Retinal pigment epithelial cell (primary cell): ENCODE data around the gene EXOC6.

Experiments used
- DNase-seq: peaks from one replicate; pipeline ENCODE4 v3.0.0-alpha.2; 2010; ENCODE audit warnings: low read depth
- H3K4me3 ChIP-seq: 2 replicates; pipeline ENCODE4 v1.5.1; 2011; ENCODE audit warnings: mild to moderate bottlenecking, low read length, control low read depth, moderate library complexity
- TF ChIP-seq, protein P1 (sequence below): conservative IDR thresholded peaks from 2 replicates; pipeline ENCODE4 v1.5.1; 2011; ENCODE audit warnings: low read depth, low read length, control low read depth, inconsistent platforms

EXOC6 gene

DNA sequence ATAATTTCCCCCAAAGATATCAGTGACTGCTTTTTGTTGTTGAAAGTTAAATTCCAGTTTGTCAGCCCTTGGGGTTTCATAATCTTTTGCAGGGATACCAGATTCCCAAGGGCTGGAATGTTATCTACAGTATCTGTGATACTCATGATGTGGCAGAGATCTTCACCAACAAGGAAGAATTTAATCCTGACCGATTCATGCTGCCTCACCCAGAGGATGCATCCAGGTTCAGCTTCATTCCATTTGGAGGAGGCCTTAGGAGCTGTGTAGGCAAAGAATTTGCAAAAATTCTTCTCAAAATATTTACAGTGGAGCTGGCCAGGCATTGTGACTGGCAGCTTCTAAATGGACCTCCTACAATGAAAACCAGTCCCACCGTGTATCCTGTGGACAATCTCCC lies 228.6 kb downstream of the EXOC6 start:
- no peak for DNase-seq
- H3K4me3 ChIP-seq = no peak overlapping the region
- TF ChIP-seq, protein P1, sequence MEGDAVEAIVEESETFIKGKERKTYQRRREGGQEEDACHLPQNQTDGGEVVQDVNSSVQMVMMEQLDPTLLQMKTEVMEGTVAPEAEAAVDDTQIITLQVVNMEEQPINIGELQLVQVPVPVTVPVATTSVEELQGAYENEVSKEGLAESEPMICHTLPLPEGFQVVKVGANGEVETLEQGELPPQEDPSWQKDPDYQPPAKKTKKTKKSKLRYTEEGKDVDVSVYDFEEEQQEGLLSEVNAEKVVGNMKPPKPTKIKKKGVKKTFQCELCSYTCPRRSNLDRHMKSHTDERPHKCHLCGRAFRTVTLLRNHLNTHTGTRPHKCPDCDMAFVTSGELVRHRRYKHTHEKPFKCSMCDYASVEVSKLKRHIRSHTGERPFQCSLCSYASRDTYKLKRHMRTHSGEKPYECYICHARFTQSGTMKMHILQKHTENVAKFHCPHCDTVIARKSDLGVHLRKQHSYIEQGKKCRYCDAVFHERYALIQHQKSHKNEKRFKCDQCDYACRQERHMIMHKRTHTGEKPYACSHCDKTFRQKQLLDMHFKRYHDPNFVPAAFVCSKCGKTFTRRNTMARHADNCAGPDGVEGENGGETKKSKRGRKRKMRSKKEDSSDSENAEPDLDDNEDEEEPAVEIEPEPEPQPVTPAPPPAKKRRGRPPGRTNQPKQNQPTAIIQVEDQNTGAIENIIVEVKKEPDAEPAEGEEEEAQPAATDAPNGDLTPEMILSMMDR = no peak

DNA sequence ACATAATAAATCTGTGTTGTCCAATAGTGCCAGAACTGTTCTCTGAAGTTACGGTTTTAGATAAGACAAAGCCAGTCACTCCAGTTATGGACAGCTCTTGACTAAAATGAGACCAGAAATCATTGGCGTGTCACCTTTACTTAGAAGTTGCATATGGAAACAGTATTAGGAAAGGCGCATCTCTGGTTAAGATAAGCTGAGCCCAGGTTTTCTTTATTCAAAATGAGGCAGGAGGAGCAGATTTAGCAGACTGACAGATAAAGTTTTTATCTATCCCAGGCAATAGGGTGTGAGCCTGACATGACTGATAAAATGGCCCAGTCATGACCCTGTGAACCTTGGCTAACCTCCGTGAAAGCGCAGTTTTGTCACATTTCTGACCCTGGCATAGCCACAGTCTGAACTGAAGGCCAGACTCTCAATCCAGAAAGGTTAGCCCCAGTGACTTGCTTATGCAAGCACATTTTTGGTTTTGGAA lies 229.6 kb downstream of the EXOC6 start:
- TF ChIP-seq, protein P1 = no peak
- DNase-seq = no peak
- H3K4me3 ChIP-seq = no peak overlapping the region

DNA sequence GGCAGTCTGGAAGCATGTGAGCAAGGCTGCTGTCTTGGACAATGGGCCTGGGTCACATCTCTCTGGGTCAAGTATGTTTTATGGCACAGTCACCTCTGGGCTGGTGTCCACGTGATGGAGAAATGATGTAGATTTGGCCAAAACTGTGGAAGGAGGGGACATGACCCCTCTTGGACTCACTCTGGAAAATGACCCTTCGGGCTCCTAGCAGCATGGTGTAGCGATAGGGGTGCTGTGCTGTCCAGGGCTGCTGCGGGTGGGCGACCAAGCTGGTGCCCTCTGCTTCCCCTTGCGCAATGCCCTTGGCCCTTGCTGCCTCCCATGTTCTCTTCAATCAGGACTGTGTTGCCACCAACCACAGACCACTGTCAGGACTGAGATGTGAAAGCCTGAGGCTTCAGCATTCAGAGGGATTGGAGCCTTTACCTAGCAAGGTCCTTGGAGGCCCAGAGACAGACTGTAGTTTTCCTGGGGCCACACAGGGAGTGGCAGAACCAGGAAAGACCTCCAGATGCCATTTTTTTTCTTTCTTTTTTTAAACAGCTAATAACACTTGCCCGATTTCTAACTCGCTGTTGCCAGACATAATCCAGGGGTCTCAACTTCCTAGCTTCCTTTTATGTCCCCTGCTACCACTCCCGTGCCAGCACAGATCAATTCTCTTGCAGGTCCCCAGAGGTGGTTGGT lies 231.5 kb downstream of the EXOC6 start:
- H3K4me3 ChIP-seq = peak overlapping the region; percentile 12
- DNase-seq = no peak
- TF ChIP-seq, protein P1 = no peak

DNA sequence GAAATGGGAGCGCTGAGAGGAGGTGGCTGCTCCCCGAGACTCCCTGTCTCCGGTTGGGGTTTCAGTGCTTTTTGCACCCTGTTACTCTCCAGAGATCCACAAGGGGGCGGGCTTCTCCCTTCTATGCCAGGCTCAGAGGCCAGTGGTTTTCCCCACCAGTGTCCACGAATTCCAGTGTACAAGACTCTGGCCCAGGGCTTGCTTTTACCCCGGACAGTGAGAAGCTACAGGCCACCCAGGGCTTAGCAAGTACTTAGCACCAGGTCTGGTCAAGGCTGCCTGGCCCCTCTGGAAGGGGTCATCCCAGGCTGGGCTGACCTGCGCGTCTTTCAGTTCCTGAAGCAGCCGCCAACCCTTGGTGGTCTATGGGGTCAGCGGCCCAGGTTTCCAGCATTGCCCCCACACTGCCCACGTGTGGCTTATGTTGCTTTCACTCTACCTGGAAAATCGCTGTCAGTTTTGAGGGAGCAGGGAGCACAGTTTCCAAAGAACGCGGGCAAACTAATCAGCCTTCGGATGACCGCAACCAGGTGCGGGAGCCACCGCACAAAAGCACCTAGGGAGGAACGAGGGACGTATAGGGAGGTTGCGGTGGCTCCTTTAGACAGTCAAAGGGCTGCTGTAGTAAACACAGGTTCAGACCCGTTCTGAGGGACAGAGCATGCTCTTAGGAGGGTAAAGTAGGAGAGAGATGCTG lies 232.2 kb downstream of the EXOC6 start:
- DNase-seq = no peak
- TF ChIP-seq, protein P1 = peak; percentile 84
- H3K4me3 ChIP-seq = no peak overlapping the region

DNA sequence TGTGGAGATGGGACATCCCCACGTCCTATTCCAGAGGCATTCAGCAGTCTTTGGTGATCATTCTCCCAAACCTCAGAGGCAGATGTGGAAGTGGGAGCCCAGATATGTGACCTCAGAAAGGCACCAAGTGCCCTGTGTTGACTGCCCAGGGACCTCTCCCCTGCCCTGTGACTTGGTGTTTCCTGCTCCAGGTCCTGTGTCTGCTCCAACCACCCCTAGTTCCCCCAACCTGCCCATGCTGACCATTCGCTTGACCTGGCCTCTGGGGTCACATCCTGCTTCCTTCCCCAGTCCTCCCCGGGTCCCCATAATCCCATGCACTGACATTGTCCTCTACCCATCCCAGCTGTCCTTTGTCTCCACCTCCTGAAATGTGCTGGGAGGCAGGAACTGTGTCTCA lies 233.0 kb downstream of the EXOC6 start:
- TF ChIP-seq, protein P1 = no peak
- H3K4me3 ChIP-seq = no peak overlapping the region
- DNase-seq = no peak

DNA sequence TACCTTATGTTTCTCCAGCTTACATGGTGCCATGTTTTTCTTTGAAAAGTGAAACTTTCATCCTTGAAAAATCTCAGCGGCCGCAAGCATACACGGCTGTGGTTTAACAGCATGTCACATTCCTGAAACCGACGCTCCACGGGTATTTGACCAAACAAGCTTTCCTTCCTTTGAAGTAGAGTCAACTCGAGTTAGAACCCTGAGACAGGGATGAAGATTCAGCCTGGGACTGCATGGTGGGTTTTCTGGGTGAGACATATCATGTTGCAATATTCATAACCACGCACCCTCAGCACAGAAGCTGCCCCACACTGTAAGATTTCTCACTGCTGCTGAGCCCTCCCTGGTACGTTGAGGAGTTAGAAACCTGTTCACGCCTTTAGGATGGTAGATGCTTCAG lies 233.5 kb downstream of the EXOC6 start:
- no peak overlapping the region for H3K4me3 ChIP-seq
- TF ChIP-seq, protein P1 = no peak
- DNase-seq = no peak
